H9 (cell line): ENCODE data around the gene TCTN3. TPM values are rescaled to one million over a fixed set of nuclear protein-coding genes. Genes with fewer than 3 reads are reported as not detected.
A peak's percentile ranks its signal among the peaks of the same experiment; 100 is the strongest.

Experiments
- DNase-seq: peaks from one replicate; pipeline ENCODE4 v3.0.0-alpha.2; 2017
- H2AFZ ChIP-seq: one replicate; pipeline ENCODE4 v1.6.1; 2013; ENCODE audit warnings: mild to moderate bottlenecking, low read length, control low read depth, moderate library complexity
- H2AK5ac ChIP-seq: 2 replicates; pipeline ENCODE4 v1.6.1; 2013; ENCODE audit warnings: low read length, control low read depth, mixed read lengths; ENCODE audit not compliant: insufficient read length
- H2BK120ac ChIP-seq: one replicate; pipeline ENCODE4 v1.6.1; 2013; ENCODE audit warnings: low read depth, mild to moderate bottlenecking, low read length, control low read depth, inconsistent platforms; ENCODE audit not compliant: poor library complexity, severe bottlenecking
- H2BK12ac ChIP-seq: 2 replicates; pipeline ENCODE4 v1.6.1; 2013; ENCODE audit warnings: low read length, control low read depth, mixed read lengths, low read depth; ENCODE audit not compliant: insufficient read length
- H2BK15ac ChIP-seq: 2 replicates; pipeline ENCODE4 v1.6.1; 2013; ENCODE audit warnings: low read depth, low read length, control low read depth
- H2BK20ac ChIP-seq: one replicate; pipeline ENCODE4 v1.6.1; 2013; ENCODE audit warnings: low read depth, mild to moderate bottlenecking, low read length, control low read depth, inconsistent platforms; ENCODE audit not compliant: poor library complexity, severe bottlenecking
- H2BK5ac ChIP-seq: 2 replicates; pipeline ENCODE4 v1.6.1; 2013; ENCODE audit warnings: low read length, control low read depth, mixed read lengths; ENCODE audit not compliant: insufficient read length
- H3K14ac ChIP-seq: 2 replicates; pipeline ENCODE4 v1.6.1; 2013; ENCODE audit warnings: low read length, control low read depth; ENCODE audit not compliant: insufficient read depth
- H3K18ac ChIP-seq: 2 replicates; pipeline ENCODE4 v1.6.1; 2013; ENCODE audit warnings: low read depth, mild to moderate bottlenecking, mixed read lengths, low read length, control low read depth; ENCODE audit not compliant: insufficient read length
- H3K23ac ChIP-seq: 2 replicates; pipeline ENCODE4 v1.6.1; 2013; ENCODE audit warnings: low read length, control low read depth, mixed read lengths, low read depth; ENCODE audit not compliant: insufficient read length
- H3K23me2 ChIP-seq: 2 replicates; pipeline ENCODE4 v1.6.1; 2013; ENCODE audit warnings: low read depth, mild to moderate bottlenecking, mixed read lengths, low read length, control low read depth; ENCODE audit not compliant: insufficient read length, poor library complexity, severe bottlenecking
- H3K27ac ChIP-seq: 2 replicates; pipeline ENCODE4 v1.5.1; 2013; ENCODE audit warnings: low read length, control low read depth, mixed read lengths, low read depth; ENCODE audit not compliant: insufficient read length
- H3K27me3 ChIP-seq: 2 replicates; pipeline ENCODE4 v1.6.1; 2013; ENCODE audit warnings: low read length, control low read depth, inconsistent platforms; ENCODE audit not compliant: insufficient read depth
- H3K4ac ChIP-seq: 2 replicates; pipeline ENCODE4 v1.6.1; 2013; ENCODE audit warnings: low read depth, mild to moderate bottlenecking, control low read depth, inconsistent platforms, low read length, moderate library complexity
- H3K4me1 ChIP-seq: 2 replicates; pipeline ENCODE4 v1.6.1; 2013; ENCODE audit warnings: low read length, control low read depth, inconsistent platforms; ENCODE audit not compliant: insufficient read depth
- H3K4me2 ChIP-seq: 2 replicates; pipeline ENCODE4 v1.6.1; 2013; ENCODE audit warnings: low read length, control low read depth, mixed read lengths; ENCODE audit not compliant: insufficient read length, insufficient read depth
- H3K56ac ChIP-seq: 2 replicates; pipeline ENCODE4 v1.6.1; 2013; ENCODE audit warnings: low read depth, mild to moderate bottlenecking, mixed read lengths, low read length, control low read depth; ENCODE audit not compliant: insufficient read length
- H3K79me1 ChIP-seq: 2 replicates; pipeline ENCODE4 v1.6.1; 2013; ENCODE audit warnings: low read depth, mild to moderate bottlenecking, moderate library complexity, low read length, control low read depth, inconsistent platforms; ENCODE audit not compliant: insufficient read depth, poor library complexity, severe bottlenecking
- H3K79me2 ChIP-seq: 2 replicates; pipeline ENCODE4 v1.6.1; 2013; ENCODE audit warnings: low read length, control low read depth, inconsistent platforms; ENCODE audit not compliant: insufficient read depth
- H3K9ac ChIP-seq: 2 replicates; pipeline ENCODE4 v1.6.1; 2013; ENCODE audit warnings: low read length, control low read depth, mixed read lengths; ENCODE audit not compliant: insufficient read length; ENCODE audit errors: extremely low read depth
- H3K9me3 ChIP-seq: one replicate; pipeline ENCODE4 v1.6.1; 2013; ENCODE audit warnings: low read depth, low read length, inconsistent platforms; ENCODE audit not compliant: control insufficient read depth
- H3T11ph ChIP-seq: one replicate; pipeline ENCODE4 v1.6.1; 2013; ENCODE audit warnings: mild to moderate bottlenecking, low read length, control low read depth, inconsistent platforms
- H4K20me1 ChIP-seq: one replicate; pipeline ENCODE4 v1.6.1; 2013; ENCODE audit not compliant: control insufficient read depth, insufficient read length, insufficient read depth
- H4K5ac ChIP-seq: 2 replicates; pipeline ENCODE4 v1.6.1; 2013; ENCODE audit warnings: low read depth, mild to moderate bottlenecking, mixed read lengths, low read length, control low read depth; ENCODE audit not compliant: insufficient read length
- H4K8ac ChIP-seq: replicated peaks from 2 replicates; pipeline ENCODE4 v1.6.1; 2013; ENCODE audit warnings: low read length, control low read depth, mixed read lengths, low read depth; ENCODE audit not compliant: insufficient read length
- H4K91ac ChIP-seq: 2 replicates; pipeline ENCODE4 v1.6.1; 2013; ENCODE audit warnings: low read depth, mild to moderate bottlenecking, moderate library complexity, mixed read lengths, low read length, control low read depth; ENCODE audit not compliant: insufficient read length
- H3K27ac Mint-ChIP-seq, 3 experiments: 2 replicates in 2 of 3; 3 replicates in 1 of 3; pipeline ENCODE4 v1.8.0; 2020 to 2021; ENCODE audit warnings: mixed read lengths in 3 of 3, mild to moderate bottlenecking in 1 of 3, moderate library complexity in 1 of 3
- H3K27me3 Mint-ChIP-seq: 2 replicates; pipeline ENCODE4 v1.8.0; 2021; ENCODE audit warnings: low read depth, mild to moderate bottlenecking, moderate library complexity, mixed read lengths
- H3K36me3 Mint-ChIP-seq, 3 experiments: 2 replicates in 2 of 3; 3 replicates in 1 of 3; pipeline ENCODE4 v1.8.0; 2020 to 2021; ENCODE audit warnings: low read depth in 3 of 3, mixed read lengths in 3 of 3; ENCODE audit not compliant: insufficient read depth in 1 of 3
- H3K4me1 Mint-ChIP-seq, 2 experiments: 2 replicates each; pipeline ENCODE4 v1.8.0; 2020; ENCODE audit warnings: mixed read lengths in 2 of 2
- H3K4me3 Mint-ChIP-seq, 2 experiments: 2 replicates in 1 of 2; 3 replicates in 1 of 2; pipeline ENCODE4 v1.8.0; 2020 to 2021; ENCODE audit warnings: mild to moderate bottlenecking in 2 of 2, mixed read lengths in 2 of 2, moderate library complexity in 1 of 2
- H3K9me3 Mint-ChIP-seq, 2 experiments: 2 replicates in 1 of 2; 3 replicates in 1 of 2; pipeline ENCODE4 v1.8.0; 2020; ENCODE audit warnings: mild to moderate bottlenecking in 2 of 2, mixed read lengths in 2 of 2, moderate library complexity in 1 of 2
- WGBS: extraction: QIAGEN DNeasy Blood & Tissue Kit; methylation state at CpG from one replicate; pipeline ENCODE4 v1.1.7; 2013; ENCODE audit warnings: missing lambda C conversion rate, low lambda C conversion rate, mixed read lengths; ENCODE audit not compliant: insufficient read length; ENCODE audit errors: extremely low coverage; 5-methylcytosine and 5-hydroxymethylcytosine counted together
- total RNA-seq: library from RNA; stranded (reverse); gene quantifications from 2 replicates; pipeline ENCODE4 v1.2.1, GENCODE V29; 2021
- TF ChIP-seq, protein P1 (sequence below): fragments of 200-600 bp; sonication (generic); conservative IDR thresholded peaks from 3 replicates; pipeline ENCODE4 v1.8.0; 2021; ENCODE audit warnings: antibody characterized with exemption, mild to moderate bottlenecking

Gene TCTN3
- total RNA-seq, 1 experiment from 2014 or later: 37.3 TPM

DNA sequence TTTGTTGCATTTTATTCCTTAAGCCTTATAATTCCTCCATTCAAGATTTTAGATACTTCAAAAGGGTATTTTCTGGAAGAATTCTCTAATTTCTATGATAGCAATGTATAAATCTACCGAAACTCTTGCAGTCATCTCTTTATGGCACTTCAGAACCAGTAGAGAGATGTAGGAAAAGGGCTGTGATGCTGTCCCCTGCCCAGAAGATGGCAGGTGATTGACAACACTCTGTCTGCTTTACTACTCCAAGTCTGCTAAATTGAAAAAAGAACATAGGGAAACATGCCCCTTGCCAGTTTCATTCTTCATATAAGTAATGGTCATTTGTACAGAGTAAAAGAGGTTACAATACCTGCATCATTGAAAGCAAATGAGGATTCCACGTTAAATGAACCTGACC, 5.1 kb downstream of the TCTN3 start:
- H2BK5ac ChIP-seq: no peak overlapping the region
- H3K23me2 ChIP-seq: peaks cover 5% of the 10 kb centered on the region
- H3K9me3 ChIP-seq: no peaks in the 10 kb centered on the region
- H2AFZ ChIP-seq: no peak overlapping the region
- H3K4me1 Mint-ChIP-seq: peaks cover 11 to 15% of the 10 kb centered on the region in 2 experiments
- no peak overlapping the region for H4K91ac ChIP-seq
- H3K4ac ChIP-seq: no peak overlapping the region
- no peak overlapping the region for H2BK20ac ChIP-seq
- no peak overlapping the region for H3K14ac ChIP-seq
- peaks cover 4% of the 10 kb centered on the region for H3K79me1 ChIP-seq
- H3K4me2 ChIP-seq: no peak overlapping the region
- H3K27ac Mint-ChIP-seq: no peak overlapping the region
- H3K4me3 Mint-ChIP-seq: no peak overlapping the region
- peaks cover 23 to 74% (median 63%) of the 10 kb centered on the region in 3 experiments; a peak in 6 of 7 replicates for H3K36me3 Mint-ChIP-seq
- no peaks in the 10 kb centered on the region for H3K27me3 Mint-ChIP-seq
- H3K18ac ChIP-seq: no peak overlapping the region
- H2BK15ac ChIP-seq: no peak overlapping the region
- H4K8ac ChIP-seq: no peak overlapping the region
- no peak overlapping the region for H2AK5ac ChIP-seq
- peaks cover 2% of the 10 kb centered on the region; the same call in 1 of the 2 replicates for H3K79me2 ChIP-seq
- no peak overlapping the region for H3K27ac ChIP-seq
- TF ChIP-seq, protein P1, sequence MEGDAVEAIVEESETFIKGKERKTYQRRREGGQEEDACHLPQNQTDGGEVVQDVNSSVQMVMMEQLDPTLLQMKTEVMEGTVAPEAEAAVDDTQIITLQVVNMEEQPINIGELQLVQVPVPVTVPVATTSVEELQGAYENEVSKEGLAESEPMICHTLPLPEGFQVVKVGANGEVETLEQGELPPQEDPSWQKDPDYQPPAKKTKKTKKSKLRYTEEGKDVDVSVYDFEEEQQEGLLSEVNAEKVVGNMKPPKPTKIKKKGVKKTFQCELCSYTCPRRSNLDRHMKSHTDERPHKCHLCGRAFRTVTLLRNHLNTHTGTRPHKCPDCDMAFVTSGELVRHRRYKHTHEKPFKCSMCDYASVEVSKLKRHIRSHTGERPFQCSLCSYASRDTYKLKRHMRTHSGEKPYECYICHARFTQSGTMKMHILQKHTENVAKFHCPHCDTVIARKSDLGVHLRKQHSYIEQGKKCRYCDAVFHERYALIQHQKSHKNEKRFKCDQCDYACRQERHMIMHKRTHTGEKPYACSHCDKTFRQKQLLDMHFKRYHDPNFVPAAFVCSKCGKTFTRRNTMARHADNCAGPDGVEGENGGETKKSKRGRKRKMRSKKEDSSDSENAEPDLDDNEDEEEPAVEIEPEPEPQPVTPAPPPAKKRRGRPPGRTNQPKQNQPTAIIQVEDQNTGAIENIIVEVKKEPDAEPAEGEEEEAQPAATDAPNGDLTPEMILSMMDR: peak; percentile 35; the same call in 2 of the 3 replicates
- H3K23ac ChIP-seq: no peak overlapping the region
- no CpG with 5 or more reads among the region's 2 CpGs for WGBS
- no peak overlapping the region for H3T11ph ChIP-seq
- no peak overlapping the region for H2BK120ac ChIP-seq
- no peak overlapping the region for H4K5ac ChIP-seq
- H3K56ac ChIP-seq: no peak overlapping the region
- H3K9me3 Mint-ChIP-seq: no peaks in the 10 kb centered on the region; a peak in 1 of 5 replicates
- no peaks in the 10 kb centered on the region for H4K20me1 ChIP-seq
- H3K4me1 ChIP-seq: no peaks in the 10 kb centered on the region
- no peak overlapping the region for H3K9ac ChIP-seq
- no peaks in the 10 kb centered on the region for H3K27me3 ChIP-seq
- no peak overlapping the region for H2BK12ac ChIP-seq
- DNase-seq: no peak
